Amniotic stem cell (primary cell): ENCODE results near the gene SPEF1.
"Not testable (repeated sequence)": the region's sequence is repeated elsewhere in the genome, so short reads cannot be mapped to it uniquely, and the experiment has no call there.

ENCODE experiments used
- DNase-seq: peaks from one replicate; lab custom pipeline; 2025; lab: John Stamatoyannopoulos, UW

The SPEF1 gene

DNA sequence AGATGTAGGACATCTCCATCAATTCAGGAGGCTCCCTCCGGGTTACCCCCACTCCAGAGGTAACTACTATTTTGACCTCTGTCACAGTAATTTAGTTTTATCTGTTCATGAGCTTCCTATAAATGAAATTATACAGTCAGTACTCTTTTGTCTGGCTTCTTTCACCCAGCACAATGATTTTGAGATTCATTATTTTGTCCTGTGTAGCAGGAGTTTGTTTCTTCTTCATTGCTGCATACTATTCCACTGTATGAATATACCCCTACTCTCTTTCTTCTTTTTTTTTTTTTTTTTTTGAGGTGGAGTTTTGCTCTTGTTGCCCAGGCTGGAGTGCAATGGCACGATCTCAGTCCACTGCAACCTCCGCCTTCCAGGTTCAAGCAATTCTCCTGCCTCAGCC is 27.3 kb upstream of the SPEF1 start:
- no peak for DNase-seq

DNA sequence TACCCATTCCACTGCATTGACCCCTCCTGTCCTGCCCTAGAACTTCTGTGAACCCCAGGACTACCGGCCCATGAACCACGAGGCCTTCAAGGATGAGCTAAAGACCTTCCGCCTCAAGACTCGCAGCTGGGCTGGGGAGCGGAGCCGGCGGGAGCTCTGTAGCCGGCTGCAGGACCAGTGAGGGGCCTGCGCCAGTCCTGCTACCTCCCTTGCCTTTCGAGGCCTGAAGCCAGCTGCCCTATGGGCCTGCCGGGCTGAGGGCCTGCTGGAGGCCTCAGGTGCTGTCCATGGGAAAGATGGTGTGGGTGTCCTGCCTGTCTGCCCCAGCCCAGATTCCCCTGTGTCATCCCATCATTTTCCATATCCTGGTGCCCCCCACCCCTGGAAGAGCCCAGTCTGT is 23.5 kb upstream of the SPEF1 start:
- no peak for DNase-seq

GRCh38 chr20:3804254-3804751 is 23.1 kb upstream of the SPEF1 start:
- no peak for DNase-seq

GRCh38 chr20:3803854-3804253 is 22.6 kb upstream of the SPEF1 start:
- DNase-seq: no peak

- no peak for DNase-seq
Observed at GRCh38 chr20:3803289-3803688, 22.0 kb upstream of the SPEF1 start.

DNA sequence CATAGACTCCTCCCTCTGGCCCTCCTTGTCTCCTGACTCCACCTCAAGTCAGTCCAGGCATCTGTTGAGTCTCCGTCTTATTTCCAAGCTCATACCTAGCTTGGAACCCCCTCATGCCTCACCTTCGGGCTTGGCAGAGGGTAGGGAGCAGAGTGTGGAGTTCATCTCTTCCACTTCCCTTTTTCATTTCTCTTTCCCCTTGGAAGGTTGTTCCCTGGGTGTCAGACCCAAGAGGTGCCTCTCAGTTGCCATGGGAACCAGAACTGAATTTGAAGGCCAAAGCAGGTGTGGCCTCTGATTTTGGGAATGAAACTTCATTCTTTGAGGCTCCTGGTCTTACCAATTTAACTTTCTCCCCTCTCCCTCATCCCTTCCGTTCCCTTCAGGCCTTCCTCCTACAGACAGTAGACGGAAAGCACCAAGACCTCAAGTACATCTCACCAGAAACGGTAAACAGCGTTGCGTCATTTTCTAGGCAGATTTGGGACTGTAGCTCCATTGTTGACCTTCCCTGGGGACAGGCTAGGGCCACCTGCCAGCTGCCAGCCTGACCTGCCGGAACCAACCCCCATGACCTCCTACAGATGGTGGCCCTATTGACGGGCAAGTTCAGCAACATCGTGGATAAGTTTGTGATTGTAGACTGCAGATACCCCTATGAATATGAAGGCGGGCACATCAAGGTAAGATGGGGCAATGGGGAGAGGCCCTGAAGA is 21.4 kb upstream of the SPEF1 start:
- DNase-seq: no peak

DNA sequence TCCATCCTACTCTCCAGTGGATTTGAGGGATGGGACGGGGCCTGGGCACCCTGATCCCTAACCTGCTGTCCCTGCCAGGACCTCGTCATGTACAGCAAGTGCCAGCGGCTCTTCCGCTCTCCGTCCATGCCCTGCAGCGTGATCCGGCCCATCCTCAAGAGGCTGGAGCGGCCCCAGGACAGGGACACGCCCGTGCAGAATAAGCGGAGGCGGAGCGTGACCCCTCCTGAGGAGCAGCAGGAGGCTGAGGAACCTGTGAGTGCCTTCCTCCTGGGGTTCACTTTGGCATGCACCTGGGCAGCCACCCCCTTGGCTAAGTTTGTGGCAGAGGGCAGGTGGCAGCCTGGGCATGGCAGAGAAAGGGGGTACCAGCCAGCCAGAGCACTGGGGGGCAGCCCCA is 20.6 kb upstream of the SPEF1 start:
- DNase-seq: no peak

- no peak for DNase-seq
Observed at GRCh38 chr20:3801299-3801698, 20.1 kb upstream of the SPEF1 start.

DNA sequence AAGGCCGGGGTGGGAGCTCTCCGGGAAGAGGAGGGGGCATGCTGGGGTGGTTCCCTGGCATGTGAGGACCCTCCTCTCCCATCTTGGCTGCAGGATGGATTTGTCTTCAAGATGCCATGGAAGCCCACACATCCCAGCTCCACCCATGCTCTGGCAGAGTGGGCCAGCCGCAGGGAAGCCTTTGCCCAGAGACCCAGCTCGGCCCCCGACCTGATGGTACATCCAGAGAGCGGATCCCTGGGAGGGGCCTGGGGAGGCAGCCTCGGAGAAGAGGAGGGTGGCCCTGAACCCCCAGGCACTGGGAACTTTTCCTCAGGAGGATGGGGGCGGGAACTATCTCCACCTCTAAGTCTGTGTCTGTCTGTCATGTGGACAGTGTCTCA is 19.6 kb upstream of the SPEF1 start:
- no peak for DNase-seq

GRCh38 chr20:3800256-3800877 is 19.1 kb upstream of the SPEF1 start:
- DNase-seq: no peak

DNA sequence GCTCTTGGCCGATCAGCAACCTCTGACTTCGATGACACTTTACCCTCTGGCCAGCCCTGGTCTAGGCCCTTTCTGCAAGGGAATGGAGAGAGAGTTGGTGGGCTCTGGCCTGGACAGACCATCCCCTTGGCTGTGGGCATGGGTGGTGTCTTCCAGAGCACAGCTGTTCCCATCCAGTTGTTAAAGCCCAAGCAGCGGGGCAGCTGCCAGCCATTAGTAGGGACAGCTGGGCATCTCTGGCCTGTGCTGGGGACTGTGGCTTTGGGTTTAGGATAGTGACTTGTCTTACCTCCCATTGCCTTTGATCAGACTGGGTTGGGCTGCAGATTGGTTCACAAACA is 17.6 kb upstream of the SPEF1 start:
- DNase-seq: no peak

DNA sequence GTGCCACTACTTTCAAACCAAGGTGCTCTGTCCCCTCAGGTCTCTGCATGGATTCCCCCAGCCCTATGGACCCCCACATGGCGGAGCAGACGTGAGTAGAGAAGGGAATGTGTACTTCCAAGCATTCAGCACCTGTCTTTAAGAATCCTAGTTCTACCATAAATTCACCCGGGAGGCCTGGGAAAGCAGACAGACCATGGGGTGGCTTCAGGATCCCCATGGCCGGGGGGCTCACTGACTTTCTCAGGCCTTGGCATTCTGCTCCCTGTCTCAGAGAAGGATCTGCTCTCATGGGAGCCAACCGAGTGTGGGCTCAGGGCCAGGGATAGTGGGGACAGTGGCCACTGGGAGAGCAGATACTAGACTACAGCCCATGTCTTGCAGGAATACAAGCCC is 17.1 kb upstream of the SPEF1 start:
- DNase-seq: no peak

- DNase-seq: no peak
Observed at GRCh38 chr20:3797592-3798372, 16.5 kb upstream of the SPEF1 start.

DNA sequence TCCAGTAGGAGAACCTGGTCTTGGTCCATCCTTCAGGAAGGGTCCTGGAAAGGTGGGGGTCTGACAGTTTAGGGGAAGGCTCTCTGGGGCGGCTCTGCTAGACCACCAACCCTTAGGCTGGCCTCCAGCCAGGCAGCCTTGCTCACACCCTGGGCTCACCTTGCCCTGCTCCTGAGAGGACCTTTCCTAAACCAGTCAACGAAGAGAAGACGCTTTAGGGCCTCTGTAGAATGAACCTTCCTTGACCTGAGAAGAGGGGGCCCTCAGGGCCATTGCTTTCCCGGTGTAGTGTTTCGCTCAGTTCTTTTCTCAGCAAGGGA is 15.9 kb upstream of the SPEF1 start:
- DNase-seq: no peak

- DNase-seq: no peak
Observed at GRCh38 chr20:3796477-3797225, 15.4 kb upstream of the SPEF1 start.

GRCh38 chr20:3795511-3796468 is 14.5 kb upstream of the SPEF1 start, which contains the start of gene CDC25B:
CDC25B (plus strand) TSS chr20:3796310; CDS start chr20:3796532, 222 bp downstream.
- DNase-seq: peak; percentile 88

DNA sequence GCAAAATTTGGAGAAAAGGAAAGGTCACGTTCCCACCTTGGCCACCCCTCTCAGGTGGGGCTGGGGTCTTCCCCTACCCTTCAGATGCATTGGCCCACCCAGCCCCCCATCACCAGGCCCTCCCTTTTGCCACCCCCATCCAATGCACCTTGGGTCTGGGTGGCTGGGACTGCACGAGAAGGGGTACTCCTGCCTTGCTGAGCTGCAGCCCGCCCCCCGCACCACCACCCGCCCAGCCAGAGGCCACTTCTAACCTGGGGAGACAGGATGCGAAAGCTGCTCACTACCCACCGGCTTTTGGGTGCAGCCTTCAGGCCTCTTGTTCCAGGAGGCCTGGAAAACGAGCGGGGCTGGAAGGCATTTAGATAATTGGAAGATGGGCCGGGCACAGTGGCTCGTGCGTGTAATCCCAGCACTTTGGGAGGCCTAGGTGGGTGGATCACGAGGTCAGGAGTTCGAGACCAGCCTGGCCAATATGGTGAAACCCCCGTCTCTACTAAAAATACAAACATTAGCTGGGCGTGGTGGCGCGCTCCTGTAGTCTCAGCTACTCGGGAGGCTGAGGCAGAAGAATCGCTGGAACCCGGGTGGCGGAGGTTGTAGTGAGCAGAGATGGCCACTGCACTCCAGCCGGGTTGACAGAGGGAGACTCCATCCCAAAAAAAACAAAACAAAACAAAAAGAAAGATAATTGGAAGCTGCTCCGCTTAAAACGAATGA is 13.6 kb upstream of the SPEF1 start:
- DNase-seq: no peak

DNA sequence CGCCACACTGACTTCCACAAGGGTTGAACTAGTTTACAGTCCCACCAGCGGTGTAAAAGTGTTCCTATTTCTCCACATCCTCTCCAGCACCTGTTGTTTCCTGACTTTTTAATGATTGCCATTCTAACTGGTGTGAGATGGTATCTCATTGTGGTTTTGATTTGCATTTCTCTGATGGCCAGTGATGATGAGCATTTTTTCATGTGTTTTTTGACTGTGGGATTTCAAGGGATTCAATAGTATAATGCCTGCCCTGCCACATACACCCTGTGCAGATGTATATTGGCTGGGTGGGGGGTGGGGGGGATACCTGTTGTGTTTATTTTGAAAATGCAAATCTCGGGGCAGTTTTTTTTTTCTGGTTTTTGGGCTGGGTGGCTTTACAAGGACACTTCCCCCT is 12.9 kb upstream of the SPEF1 start:
- DNase-seq: not testable (repeated sequence)

DNA sequence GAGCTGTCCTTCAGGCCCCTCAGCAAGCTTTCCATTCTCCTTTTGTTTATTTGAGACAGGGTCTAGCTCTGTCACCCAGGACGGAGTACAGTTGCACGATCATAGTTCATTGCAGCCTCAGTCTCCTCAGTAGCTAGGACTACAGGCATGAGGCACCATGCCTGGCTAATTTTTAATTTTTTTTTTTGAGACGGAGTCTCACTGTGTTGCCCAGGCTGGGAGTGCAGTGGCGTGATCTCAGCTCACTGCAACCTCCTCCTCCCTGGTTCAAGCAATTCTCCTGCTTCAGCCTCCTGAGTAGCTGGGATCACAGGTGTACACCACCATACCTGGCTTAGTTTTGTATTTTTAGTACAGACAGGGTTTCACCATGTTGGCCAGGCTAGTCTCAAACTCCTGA is 8.0 kb upstream of the SPEF1 start:
- not testable (repeated sequence) for DNase-seq

GRCh38 chr20:3788685-3789155 is 7.5 kb upstream of the SPEF1 start:
- DNase-seq: no peak
